ENCODE results near the gene CELA2B. TPM values are rescaled to one million over a fixed set of nuclear protein-coding genes. Genes with fewer than 3 reads are reported as not detected.

CELA2B gene
- polyA plus RNA-seq, 2 of the 4 experiments (the other 2 are of a cell fraction): not detected

DNA sequence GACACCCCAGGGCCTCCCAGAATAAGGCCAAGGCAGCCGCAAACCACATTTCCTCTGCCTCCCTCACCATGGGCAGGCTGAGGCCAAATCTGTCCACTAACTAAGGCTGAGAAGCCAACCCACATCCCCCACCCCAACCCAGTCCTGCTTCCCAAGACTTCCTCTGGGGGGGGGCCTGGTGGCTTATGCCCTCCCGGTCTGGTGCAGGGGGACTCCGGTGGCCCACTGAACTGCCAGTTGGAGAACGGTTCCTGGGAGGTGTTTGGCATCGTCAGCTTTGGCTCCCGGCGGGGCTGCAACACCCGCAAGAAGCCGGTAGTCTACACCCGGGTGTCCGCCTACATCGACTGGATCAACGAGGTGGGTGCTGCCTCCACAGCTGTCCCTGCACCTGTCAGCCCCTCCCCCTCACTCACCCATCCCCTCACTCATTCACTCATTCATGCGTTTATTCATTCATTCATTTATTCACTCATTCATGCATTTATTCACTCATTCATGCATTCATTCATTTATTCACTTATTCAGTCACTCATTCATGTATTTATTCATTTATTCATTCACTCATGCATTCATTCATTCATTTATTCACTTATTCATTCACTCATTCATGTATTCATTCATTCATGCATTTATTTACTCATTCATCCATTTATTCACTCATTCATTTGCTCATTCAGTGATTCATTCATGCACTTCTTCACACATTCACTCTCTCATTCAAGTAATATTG is 30.3 kb upstream of the CELA2B start:
- POLR2A ChIA-PET: no interaction called here
- 69% methylated on average over 8 of the region's 14 CpGs for WGBS (ENCODE audit: missing lambda C conversion rate)
- Histone ChIP-seq H3K9me3 (no peaks in the 10 kb centered on the region), H3K27ac (no peak overlapping the region), H3K4me3 (no peak overlapping the region), H3K4me2 (no peak overlapping the region), H3K4me1 (no peaks in the 10 kb centered on the region)
- ATAC-seq (no peak), DNase-seq (ENCODE audit: low read depth in 1 of 2, low spot score in 1 of 2) (no peak), FAIRE-seq (no peak)
- no peak for TF ChIP-seq KDM1A (IDR thresholded peaks at IDR 0.05; ENCODE audit: low read depth)
- TF ChIP-seq FOSL2 (IDR thresholded peaks at IDR 0.05): no peak
- TF ChIP-seq FOSL2 (CRISPR knock-in tag; IDR thresholded peaks at IDR 0.05): no peak
- TF ChIP-seq TP53 (CRISPR knock-in tag; IDR thresholded peaks at IDR 0.05): no peak
- CTCF ChIA-PET: interaction anchor here (1.4 kb wide), 1 partner anchor 14 kb away, joined by 3 read pairs; no protein-coding TSS in a partner anchor

DNA sequence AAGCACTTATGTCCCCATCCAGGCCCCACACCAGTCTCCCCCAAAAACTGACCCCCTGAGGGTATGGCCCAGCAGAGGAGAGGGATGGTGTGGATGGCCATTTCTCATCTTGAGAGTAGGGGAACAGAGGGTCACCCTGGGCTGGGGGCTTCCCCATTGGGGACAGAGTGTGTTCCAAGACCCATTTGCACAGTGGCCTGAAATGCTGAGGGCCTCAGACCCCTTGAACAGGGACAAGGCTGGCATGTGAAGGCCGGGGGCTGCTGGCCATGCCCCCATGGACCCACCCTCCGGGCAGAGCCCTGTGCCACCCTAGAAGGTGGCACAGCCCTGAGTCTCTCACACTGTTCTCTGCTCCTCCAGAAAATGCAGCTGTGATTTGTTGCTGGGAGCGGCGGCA is 29.7 kb upstream of the CELA2B start:
- no peaks in the 10 kb centered on the region for H3K9me3 ChIP-seq
- no peak overlapping the region for H3K27ac ChIP-seq
- ChIA-PET POLR2A (no interaction called here), CTCF (interaction anchor here (1.4 kb wide), 1 partner anchor 15 kb away, joined by 3 read pairs; no protein-coding TSS in a partner anchor)
- no peak overlapping the region for H3K4me3 ChIP-seq
- FAIRE-seq (no peak), ATAC-seq (no peak), DNase-seq (ENCODE audit: low read depth in 1 of 2, low spot score in 1 of 2) (no peak)
- H3K4me2 ChIP-seq: no peak overlapping the region
- WGBS (ENCODE audit: missing lambda C conversion rate): 58% methylated on average over 3 of the region's 4 CpGs
- no peaks in the 10 kb centered on the region for H3K4me1 ChIP-seq
- no peak for TF ChIP-seq RARB (CRISPR knock-in tag; IDR thresholded peaks at IDR 0.05)
- no peak for TF ChIP-seq PHF8 (IDR thresholded peaks at IDR 0.05; ENCODE audit: borderline replicate concordance, low read depth)
- no peak for TF ChIP-seq CHD2 (IDR thresholded peaks at IDR 0.05; ENCODE audit: low read length, partially characterized antibody)
- no peak for TF ChIP-seq CHD4 (IDR thresholded peaks at IDR 0.05; ENCODE audit: borderline replicate concordance)
- TF ChIP-seq ZC3H11A (IDR thresholded peaks at IDR 0.05): no peak
- TF ChIP-seq HDAC2 (IDR thresholded peaks at IDR 0.05): no peak
- TF ChIP-seq, protein P1, sequence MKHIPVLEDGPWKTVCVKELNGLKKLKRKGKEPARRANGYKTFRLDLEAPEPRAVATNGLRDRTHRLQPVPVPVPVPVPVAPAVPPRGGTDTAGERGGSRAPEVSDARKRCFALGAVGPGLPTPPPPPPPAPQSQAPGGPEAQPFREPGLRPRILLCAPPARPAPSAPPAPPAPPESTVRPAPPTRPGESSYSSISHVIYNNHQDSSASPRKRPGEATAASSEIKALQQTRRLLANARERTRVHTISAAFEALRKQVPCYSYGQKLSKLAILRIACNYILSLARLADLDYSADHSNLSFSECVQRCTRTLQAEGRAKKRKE (CRISPR knock-in tag; IDR thresholded peaks at IDR 0.05; ENCODE audit: low read depth): no peak
- TF ChIP-seq TFCP2L1 (CRISPR knock-in tag; IDR thresholded peaks at IDR 0.05): no peak
- no peak for TF ChIP-seq CEBPB (IDR thresholded peaks at IDR 0.05)

DNA sequence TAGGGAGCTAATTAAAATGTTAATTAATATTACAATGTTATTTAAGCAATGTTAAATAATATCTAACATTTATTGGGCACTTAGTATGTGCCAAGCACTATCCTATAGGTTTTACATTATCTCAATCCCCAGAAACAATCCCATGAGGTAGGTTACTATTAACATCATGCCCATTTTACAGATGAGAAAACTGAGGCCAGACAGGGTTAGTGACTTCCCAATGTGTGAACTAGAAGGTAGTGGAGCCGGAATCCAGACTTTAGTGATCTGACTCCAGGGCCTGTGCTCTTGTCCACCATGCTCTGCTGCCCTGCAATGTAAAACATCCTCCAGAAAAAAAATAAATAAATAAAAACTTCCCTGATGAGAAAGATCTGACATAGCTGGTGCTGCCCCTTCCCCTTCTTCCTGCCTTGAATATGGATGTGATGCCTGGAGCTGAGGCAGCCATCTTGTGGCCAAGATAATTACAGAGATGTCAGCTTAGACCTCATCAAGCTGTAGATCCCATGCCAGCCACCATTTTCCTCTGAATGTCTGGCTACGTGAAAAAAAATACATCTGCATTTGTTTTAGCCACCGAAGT is 26.9 kb upstream of the CELA2B start:
- no peak for ATAC-seq
- 73% methylated on average over 3 of the region's 3 CpGs for WGBS (ENCODE audit: missing lambda C conversion rate)
- no peak for FAIRE-seq
- H3K4me2 ChIP-seq: no peak overlapping the region
- no peak overlapping the region for H3K4me3 ChIP-seq
- no peak for TF ChIP-seq HDAC2 (IDR thresholded peaks at IDR 0.05)
- TF ChIP-seq CEBPB (IDR thresholded peaks at IDR 0.05): no peak
- no peak for TF ChIP-seq SMC3 (IDR thresholded peaks at IDR 0.05)
- TF ChIP-seq ZNF302 (CRISPR knock-in tag; IDR thresholded peaks at IDR 0.05): no peak
- TF ChIP-seq FOXS1 (CRISPR knock-in tag; IDR thresholded peaks at IDR 0.05): no peak
- no peak for TF ChIP-seq CHD2 (IDR thresholded peaks at IDR 0.05; ENCODE audit: low read length, partially characterized antibody)
- no peak for TF ChIP-seq RFX5 (IDR thresholded peaks at IDR 0.05)
- no peak for TF ChIP-seq KDM1A (IDR thresholded peaks at IDR 0.05; ENCODE audit: low read depth)
- TF ChIP-seq CHD4 (IDR thresholded peaks at IDR 0.05; ENCODE audit: borderline replicate concordance): no peak
- TF ChIP-seq NPAS2 (CRISPR knock-in tag; IDR thresholded peaks at IDR 0.05; ENCODE audit: borderline replicate concordance): no peak
- TF ChIP-seq RARB (CRISPR knock-in tag; IDR thresholded peaks at IDR 0.05): no peak
- no peak for TF ChIP-seq NFE2L2 (conservative IDR thresholded peaks at IDR 0.05; ENCODE audit: low read length)
- CTCF ChIA-PET: interaction anchor here (1.1 kb wide), 1 partner anchor 53 kb away, joined by 3 read pairs; no protein-coding TSS in a partner anchor
- POLR2A ChIA-PET: no interaction called here
- H3K27ac ChIP-seq: no peak overlapping the region
- DNase-seq (ENCODE audit: low read depth in 1 of 2, low spot score in 1 of 2): no peak
- no peaks in the 10 kb centered on the region for H3K4me1 ChIP-seq
- no peaks in the 10 kb centered on the region for H3K9me3 ChIP-seq

DNA sequence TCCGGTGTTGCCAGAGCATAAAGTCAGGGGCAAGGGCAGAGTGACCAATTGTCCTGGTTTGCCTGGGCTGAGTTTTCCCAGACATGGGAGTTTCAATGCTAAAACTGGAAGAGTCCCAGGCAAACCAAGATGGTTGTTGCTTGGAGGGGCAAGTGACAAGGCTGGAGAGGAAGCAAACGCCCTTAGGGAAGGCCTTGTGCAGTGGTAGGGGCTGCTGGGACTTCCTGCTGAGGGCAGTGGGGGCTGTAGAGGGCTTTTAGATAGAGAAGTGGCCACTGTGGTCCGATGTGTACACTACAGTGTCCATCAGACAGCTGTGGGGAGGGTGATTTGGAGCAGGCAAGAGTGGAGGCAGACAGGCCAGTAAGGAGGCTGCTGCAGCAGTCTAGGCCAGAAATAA is 26.3 kb upstream of the CELA2B start:
- DNase-seq (ENCODE audit: low read depth in 1 of 2, low spot score in 1 of 2): no peak
- Histone ChIP-seq H3K4me1 (0 out of 3 replicates have a peak, but pooled peaks cover under 1% of the 10 kb centered on the region), H3K4me3 (no peak overlapping the region), H3K4me2 (no peak overlapping the region), H3K27ac (no peak overlapping the region), H3K9me3 (no peaks in the 10 kb centered on the region)
- no peak for ATAC-seq
- POLR2A ChIA-PET: no interaction called here
- TF ChIP-seq CHD4 (IDR thresholded peaks at IDR 0.05; ENCODE audit: borderline replicate concordance) (no peak), SMC3 (IDR thresholded peaks at IDR 0.05) (no peak), ESRRA (IDR thresholded peaks at IDR 0.05; ENCODE audit: borderline replicate concordance, low read length) (no peak)
- FAIRE-seq: no peak
- WGBS (ENCODE audit: missing lambda C conversion rate): 59% methylated on average over 3 of the region's 3 CpGs
- CTCF ChIA-PET: interaction anchor here (1.1 kb wide), 1 partner anchor 52 kb away, joined by 3 read pairs; no protein-coding TSS in a partner anchor

Data from A549 (cell line).